Uterus (tissue), 4 donors: ENCODE results near the gene ATP8A2. TPM values are rescaled to one million over a fixed set of nuclear protein-coding genes. Genes with fewer than 3 reads are reported as not detected.

Experiments used
- DNase-seq, 2 donors: peaks; one replicate each; pipeline ENCODE4 v3.0.0-alpha.2; 2019 to 2020
- H3K27ac ChIP-seq, 2 donors: fragments of 200-600 bp; sonication (generic); 1 replicate in 1 of 2; 2 replicates in 1 of 2; pipeline ENCODE4 v1.5.1; 2016 to 2018
- H3K27me3 ChIP-seq, 2 donors: fragments of 200-600 bp; sonication (generic); one replicate each; pipeline ENCODE4 v1.5.1; 2018 to 2019; ENCODE audit warnings: control low read depth in 1 of 2
- H3K36me3 ChIP-seq, 2 donors: fragments of 200-600 bp; sonication (generic); one replicate each; pipeline ENCODE4 v1.5.1; 2019; ENCODE audit warnings: control low read depth in 1 of 2
- H3K4me1 ChIP-seq, 2 donors: fragments of 200-600 bp; sonication (generic); one replicate each; pipeline ENCODE4 v1.5.1; 2018 to 2019; ENCODE audit warnings: control low read depth in 1 of 2
- H3K4me3 ChIP-seq, 2 donors: fragments of 200-600 bp; sonication (generic); 1 replicate in 1 of 2; 2 replicates in 1 of 2; pipeline ENCODE4 v1.5.1; 2018 to 2019; ENCODE audit warnings: mild to moderate bottlenecking in 1 of 2
- H3K9me3 ChIP-seq, 2 donors: fragments of 200-600 bp; sonication (generic); one replicate each; pipeline ENCODE4 v1.5.1; 2019; ENCODE audit warnings: control low read depth in 1 of 2
- CTCF ChIP-seq, 4 experiments: fragments of 200-600 bp in 2 of 4; fragments of 450-650 bp in 2 of 4; sonication (generic) in 2 of 4; IDR thresholded peaks; one replicate each; pipeline ENCODE4 v1.5.1; 2016 to 2019; ENCODE audit warnings: antibody characterized with exemption in 4 of 4, mild to moderate bottlenecking in 2 of 4, moderate library complexity in 1 of 4
- POLR2A ChIP-seq, 2 donors: fragments of 450-650 bp; IDR thresholded peaks; one replicate each; pipeline ENCODE4 v1.6.1; 2016; ENCODE audit warnings: antibody characterized with exemption in 2 of 2, mild to moderate bottlenecking in 1 of 2, moderate library complexity in 1 of 2
- intact Hi-C: fragments of 100-400 bp; cut with DNase I; formaldehyde crosslinking; loops from one replicate; pipeline ENCODE4 v1.15.1; 2023; ENCODE audit warnings: low total_unique reads
- total RNA-seq, 4 donors: library from RNA; depleted of rRNA in 3 of 4; stranded (reverse); fragments of >200 nt in 3 of 4; gene quantifications; one replicate each; pipeline versions ENCODE4 v1.1.0 to v1.2.4, GENCODE V29; 2014 to 2023
- donor health status: DM: yes; HTN: yes; CAD: no.

Gene ATP8A2
- total RNA-seq, 4 donors from 2014 or later, result 0.64 to 21.4 TPM; not detected in 2

DNA sequence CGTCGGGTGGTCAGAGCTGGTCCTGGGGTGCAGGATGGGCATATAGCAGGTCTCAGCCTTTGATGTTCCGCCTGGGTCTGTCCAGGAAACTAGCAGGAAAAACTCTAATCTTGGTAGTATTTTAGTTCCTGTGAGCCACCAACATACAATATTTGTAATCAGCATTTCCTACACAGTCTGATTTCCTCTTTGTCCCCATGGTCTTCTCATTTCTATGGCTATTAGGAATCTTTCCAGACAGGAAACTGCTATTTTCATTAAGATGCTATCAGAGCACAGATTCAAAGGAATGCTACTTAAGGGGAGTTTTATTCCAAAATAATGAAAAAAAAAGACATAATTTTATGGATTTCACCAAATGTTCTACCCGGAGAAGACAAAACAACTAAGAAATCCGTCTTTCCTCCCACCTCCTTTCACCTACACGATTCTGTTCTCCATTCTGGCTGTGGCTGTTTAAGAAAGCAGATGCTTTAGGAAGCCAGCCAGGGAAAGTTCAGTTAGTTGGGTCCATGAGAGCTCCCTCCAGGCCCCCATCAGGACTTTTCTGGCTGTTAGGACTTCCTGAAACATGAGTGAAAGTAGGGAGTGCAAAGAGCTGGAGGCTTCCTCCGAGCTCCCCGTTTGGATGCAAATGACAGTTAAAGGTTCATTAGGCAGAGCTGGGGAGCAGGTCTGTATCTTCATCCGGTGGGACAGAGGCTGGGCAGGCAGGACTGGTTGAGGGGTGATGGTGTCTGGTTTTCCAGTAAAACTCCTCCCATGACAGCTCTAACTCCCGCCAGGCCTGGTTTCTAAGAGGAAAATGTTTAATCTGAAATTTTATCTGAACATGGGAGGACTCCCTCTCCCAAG, 643.7 kb downstream of the ATP8A2 start:
- intact Hi-C loops, result no loop called here
- no peaks in the 10 kb centered on the region for H3K4me1 ChIP-seq

GRCh38 chr13:26016189-26016588, 644.4 kb downstream of the ATP8A2 start:
- H3K4me1 ChIP-seq, result no peaks in the 10 kb centered on the region
- no peak for TF ChIP-seq CTCF (IDR thresholded peaks at IDR 0.05)
- TF ChIP-seq POLR2A (IDR thresholded peaks at IDR 0.05), result no peak
- no peak overlapping the region for H3K4me3 ChIP-seq
- no peaks in the 10 kb centered on the region for H3K9me3 ChIP-seq
- intact Hi-C loops, result no loop called here
- no peak overlapping the region for H3K27ac ChIP-seq
- no peaks in the 10 kb centered on the region for H3K27me3 ChIP-seq
- no peaks in the 10 kb centered on the region for H3K36me3 ChIP-seq
- no peak for DNase-seq

More for the DNA sequence above, 643.7 kb downstream of the ATP8A2 start:
- Histone ChIP-seq H3K4me3 (no peak overlapping the region), H3K9me3 (no peaks in the 10 kb centered on the region), H3K36me3 (no peaks in the 10 kb centered on the region), H3K27ac (no peak overlapping the region), H3K27me3 (no peaks in the 10 kb centered on the region)
- TF ChIP-seq CTCF (IDR thresholded peaks at IDR 0.05) (no peak), POLR2A (IDR thresholded peaks at IDR 0.05) (no peak)
- no peak for DNase-seq

GRCh38 chr13:26017196-26017921, 645.6 kb downstream of the ATP8A2 start:
- Histone ChIP-seq H3K27me3 (no peaks in the 10 kb centered on the region), H3K4me3 (no peak overlapping the region), H3K4me1 (no peaks in the 10 kb centered on the region), H3K36me3 (no peaks in the 10 kb centered on the region), H3K27ac (no peak overlapping the region), H3K9me3 (no peaks in the 10 kb centered on the region)
- DNase-seq, result no peak
- intact Hi-C loops, result no loop called here
- TF ChIP-seq CTCF (IDR thresholded peaks at IDR 0.05) (no peak), POLR2A (IDR thresholded peaks at IDR 0.05) (no peak)

DNA sequence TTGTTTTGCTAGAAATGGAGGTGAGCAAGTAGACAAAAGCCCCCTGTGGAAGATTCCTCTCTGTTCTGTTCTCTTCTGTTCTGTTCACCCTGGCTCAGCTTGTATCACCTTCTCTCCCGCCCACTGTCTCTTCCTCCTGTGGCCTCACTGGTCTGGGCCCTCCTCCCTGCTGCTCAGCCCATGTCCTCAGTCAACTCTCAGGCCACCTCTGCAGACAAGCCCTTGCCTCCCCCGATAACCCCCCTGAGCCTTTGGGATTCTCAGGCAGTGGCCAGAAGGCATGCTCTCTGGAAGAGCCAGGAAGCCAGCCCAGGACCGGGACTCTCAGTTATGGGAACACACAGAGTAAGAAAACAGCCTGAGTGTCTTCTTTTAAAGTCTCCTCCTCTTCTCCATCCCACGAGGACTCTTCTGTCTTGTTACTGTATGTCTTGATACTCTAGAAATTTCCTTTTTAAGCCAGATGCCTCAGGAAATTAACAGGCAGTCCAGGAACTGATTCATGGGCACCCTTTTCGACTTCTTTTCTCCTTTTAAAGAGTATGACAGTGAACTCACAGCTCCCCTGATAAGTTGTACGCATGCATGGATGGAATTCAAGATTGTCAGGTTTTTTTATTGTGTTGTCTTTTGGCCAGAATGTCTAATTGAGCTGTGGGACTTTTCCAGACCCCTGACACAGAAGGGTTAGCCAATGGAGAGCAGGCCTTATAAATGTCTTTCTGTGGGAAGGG, 646.3 kb downstream of the ATP8A2 start:
- intact Hi-C loops, result no loop called here
- Histone ChIP-seq H3K27ac (no peak overlapping the region), H3K4me3 (no peak overlapping the region), H3K27me3 (no peaks in the 10 kb centered on the region), H3K36me3 (no peaks in the 10 kb centered on the region), H3K4me1 (no peaks in the 10 kb centered on the region), H3K9me3 (no peaks in the 10 kb centered on the region)
- TF ChIP-seq POLR2A (IDR thresholded peaks at IDR 0.05) (no peak), CTCF (IDR thresholded peaks at IDR 0.05) (no peak)
- no peak for DNase-seq
